NT2/D1 (cell line): ENCODE data around the gene COG8.
"Not testable (repeated sequence)": the region's sequence is repeated elsewhere in the genome, so short reads cannot be mapped to it uniquely, and the experiment has no call there.

Source experiments
- DNase-seq: peaks from one replicate; pipeline ENCODE4 v3.0.0-alpha.2; 2011; ENCODE audit warnings: low read depth, low spot score
- H3K27me3 ChIP-seq: 2 replicates; pipeline ENCODE4 v1.6.0; 2011; ENCODE audit warnings: mild to moderate bottlenecking; ENCODE audit not compliant: insufficient read length, insufficient read depth
- H3K36me3 ChIP-seq: 2 replicates; pipeline ENCODE4 v1.6.1; 2011; ENCODE audit warnings: mild to moderate bottlenecking, low read length, mixed read lengths; ENCODE audit not compliant: insufficient read depth, insufficient read length
- H3K4me1 ChIP-seq: 2 replicates; pipeline ENCODE4 v1.5.1; 2011; ENCODE audit not compliant: insufficient read depth, insufficient read length
- H3K4me3 ChIP-seq: 2 replicates; pipeline ENCODE4 v1.5.1; 2011; ENCODE audit warnings: low read depth; ENCODE audit not compliant: insufficient read length
- H3K9ac ChIP-seq: 2 replicates; pipeline ENCODE4 v1.6.0; 2011; ENCODE audit warnings: low read depth; ENCODE audit not compliant: insufficient read length
- H3K9me3 ChIP-seq: 2 replicates; pipeline ENCODE4 v1.5.1; 2011; ENCODE audit warnings: mild to moderate bottlenecking, low read length; ENCODE audit not compliant: insufficient read depth
- SUZ12 ChIP-seq: IDR thresholded peaks from 2 replicates; pipeline ENCODE4 v1.6.1; 2011; ENCODE audit not compliant: insufficient read length, insufficient read depth; ENCODE audit errors: extremely low read depth
- YY1 ChIP-seq: IDR thresholded peaks from 2 replicates; pipeline ENCODE4 v1.6.1; 2011; ENCODE audit not compliant: insufficient read length, insufficient read depth
- ZNF274 ChIP-seq: IDR thresholded peaks from 2 replicates; pipeline ENCODE4 v1.6.1; 2011; ENCODE audit warnings: mild to moderate bottlenecking, low read depth, low read length

Gene COG8

DNA sequence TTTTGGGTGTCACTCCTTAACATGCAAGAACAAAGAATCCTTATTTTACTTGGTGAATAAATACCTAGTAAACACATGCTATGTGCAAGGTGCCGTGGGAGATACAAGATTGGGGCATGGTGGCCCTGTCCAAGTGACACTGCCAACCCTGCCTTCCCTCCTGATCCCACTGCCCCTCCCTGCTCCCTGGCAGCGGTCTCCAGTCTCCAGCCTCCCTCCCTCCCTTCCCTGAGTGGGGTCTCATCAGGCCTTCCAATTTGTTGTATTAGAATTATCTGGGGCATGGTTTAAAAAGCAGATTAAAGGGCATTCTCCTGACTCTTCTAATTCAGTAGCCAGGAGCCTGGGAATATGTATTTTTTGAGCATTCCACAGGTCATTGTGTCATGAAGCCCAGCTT is 24.7 kb upstream of the COG8 start:
- Histone ChIP-seq H3K9ac (no peak overlapping the region), H3K4me1 (peaks cover 3% of the 10 kb centered on the region), H3K27me3 (no peaks in the 10 kb centered on the region), H3K4me3 (no peak overlapping the region), H3K36me3 (peaks cover 65% of the 10 kb centered on the region), H3K9me3 (no peaks in the 10 kb centered on the region)
- DNase-seq = no peak
- TF ChIP-seq YY1 = no peak
- TF ChIP-seq ZNF274 = no peak
- no peak for TF ChIP-seq SUZ12

DNA sequence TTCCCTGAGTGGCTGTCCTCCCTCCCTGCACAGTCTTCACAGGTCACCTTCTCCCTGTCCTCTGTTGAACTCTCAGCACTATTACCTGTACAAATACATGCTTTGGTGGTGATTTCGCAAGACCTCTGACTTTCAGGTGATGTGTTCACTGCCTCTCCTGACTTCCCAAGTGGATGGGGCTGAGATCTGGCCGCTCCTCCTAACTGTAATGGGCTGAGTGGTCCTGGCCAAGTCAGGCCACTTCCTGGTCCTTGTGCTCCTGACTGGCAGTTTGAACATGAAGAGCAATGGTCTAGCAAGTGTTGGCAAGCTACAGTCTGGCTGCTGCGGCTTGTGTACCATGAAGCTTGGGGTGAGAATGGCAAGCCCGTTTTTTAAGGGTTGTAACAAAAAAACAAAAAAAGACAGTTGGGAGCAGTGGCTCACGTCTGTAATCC is 23.9 kb upstream of the COG8 start:
- peaks cover 3% of the 10 kb centered on the region for H3K4me1 ChIP-seq
- no peaks in the 10 kb centered on the region for H3K9me3 ChIP-seq
- peaks cover 62% of the 10 kb centered on the region for H3K36me3 ChIP-seq
- no peak overlapping the region for H3K4me3 ChIP-seq
- DNase-seq = no peak
- H3K9ac ChIP-seq = no peak overlapping the region
- TF ChIP-seq SUZ12 (no peak), ZNF274 (no peak), YY1 (no peak)
- H3K27me3 ChIP-seq = no peaks in the 10 kb centered on the region

- not testable (repeated sequence) for H3K9me3 ChIP-seq, H3K27me3 ChIP-seq, H3K4me1 ChIP-seq, H3K4me3 ChIP-seq, DNase-seq, H3K9ac ChIP-seq
- H3K36me3 ChIP-seq = peaks cover 46% of the 10 kb centered on the region
Measured at GRCh38 chr16:69360070-69360469, 20.7 kb upstream of the COG8 start.

DNA sequence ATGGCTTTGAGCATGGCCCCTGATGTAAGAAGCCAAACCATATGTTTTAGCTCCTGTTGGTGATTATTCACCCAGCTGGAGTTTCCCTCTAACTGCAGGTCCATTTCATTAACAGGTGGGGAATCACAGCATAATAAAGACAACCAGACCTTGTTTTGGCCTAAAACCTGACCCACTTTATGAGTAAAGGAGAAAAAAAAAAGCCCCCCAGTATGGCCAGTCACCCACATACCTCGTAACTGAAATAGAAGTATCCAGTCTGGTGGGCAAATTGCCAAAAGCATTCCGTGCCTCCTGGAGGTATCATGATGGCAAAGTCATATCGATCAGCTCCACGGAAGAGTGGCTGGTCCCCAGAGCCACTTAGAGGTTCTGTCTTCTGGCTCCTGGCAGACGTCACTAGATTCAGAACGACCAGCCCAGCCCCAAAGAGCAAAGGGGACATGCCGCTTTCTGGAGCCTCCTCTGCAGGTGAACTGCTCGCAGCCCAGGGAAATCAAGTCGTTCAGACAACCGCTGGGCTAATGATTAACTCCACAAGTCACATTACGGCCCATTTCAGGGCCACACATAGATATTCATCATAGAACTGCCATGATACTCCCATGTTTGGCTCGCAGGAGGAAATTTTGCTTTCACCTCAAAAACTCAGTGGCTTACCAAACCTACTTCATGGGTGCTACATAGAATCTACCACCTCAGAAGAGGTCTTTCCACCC is 12.1 kb upstream of the COG8 start, which contains the start of gene TMED6:
TMED6 (minus strand) TSS at position 478 of the 719 bp plus-strand sequence; CDS start at position 445, 33 bp downstream.
- Histone ChIP-seq H3K9me3 (no peaks in the 10 kb centered on the region), H3K27me3 (no peaks in the 10 kb centered on the region), H3K9ac (no peak within 1 kb of the TSS), H3K4me3 (no peak within 1 kb of the TSS), H3K4me1 (no peaks in the 10 kb centered on the region), H3K36me3 (peaks cover 33% of the 10 kb centered on the region)
- DNase-seq = no peak
- no peak for TF ChIP-seq ZNF274
- no peak for TF ChIP-seq YY1
- TF ChIP-seq SUZ12 = no peak

DNA sequence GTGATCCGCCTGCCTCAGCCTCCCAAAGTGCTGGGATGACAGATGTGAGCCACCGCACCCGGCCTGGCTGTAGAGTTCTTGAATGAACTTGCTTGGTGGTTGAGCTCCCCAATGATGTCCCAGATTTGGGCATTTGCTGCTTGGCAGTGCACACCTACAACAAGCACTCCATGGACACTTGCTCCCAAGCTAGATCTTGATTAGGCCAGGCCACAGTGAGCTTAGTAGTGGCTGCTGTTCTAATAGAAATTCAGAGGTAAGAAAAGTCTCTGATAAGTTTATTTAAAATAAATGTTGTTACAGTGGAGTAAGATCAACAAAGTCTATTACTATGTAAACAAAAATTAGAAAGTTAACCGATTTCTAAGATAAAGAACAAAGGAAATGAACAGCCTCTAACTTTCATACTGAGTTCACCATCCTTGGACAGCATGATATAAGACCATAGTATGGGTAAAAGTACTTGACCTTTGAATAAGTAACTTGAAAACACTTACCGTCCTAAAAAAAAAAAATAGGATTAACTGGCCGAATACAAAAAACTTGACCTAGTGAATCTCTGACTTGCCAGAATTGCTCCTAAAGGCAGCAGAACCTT is 11.3 kb upstream of the COG8 start:
- no peak overlapping the region for H3K9ac ChIP-seq
- H3K27me3 ChIP-seq = no peaks in the 10 kb centered on the region
- H3K36me3 ChIP-seq = peaks cover 32% of the 10 kb centered on the region
- no peak for DNase-seq
- no peak overlapping the region for H3K4me3 ChIP-seq
- no peak for TF ChIP-seq YY1
- TF ChIP-seq ZNF274 = no peak
- no peak for TF ChIP-seq SUZ12
- no peaks in the 10 kb centered on the region for H3K4me1 ChIP-seq
- no peaks in the 10 kb centered on the region for H3K9me3 ChIP-seq

DNA sequence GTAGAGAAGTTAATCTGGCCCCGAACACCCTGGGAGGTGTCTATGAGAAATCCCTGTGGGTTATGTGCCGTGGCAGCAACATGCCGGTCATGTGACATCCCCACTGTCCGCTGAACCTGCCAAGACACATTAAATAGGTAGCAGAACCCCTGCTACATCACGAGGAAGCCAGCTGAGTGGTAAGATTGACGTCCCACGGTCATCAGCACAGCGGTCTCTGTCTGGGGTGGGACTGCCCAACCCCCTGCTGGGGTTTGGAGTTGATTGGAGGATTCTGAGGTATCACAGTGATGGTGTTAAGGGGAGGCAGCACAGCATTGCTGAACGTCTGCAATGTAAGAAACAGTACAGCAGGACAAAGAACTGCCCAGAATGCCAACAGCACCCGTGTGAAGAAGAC is 10.2 kb upstream of the COG8 start:
- H3K4me1 ChIP-seq = no peaks in the 10 kb centered on the region
- no peak overlapping the region for H3K4me3 ChIP-seq
- no peaks in the 10 kb centered on the region for H3K9me3 ChIP-seq
- H3K27me3 ChIP-seq = no peaks in the 10 kb centered on the region
- no peak for DNase-seq
- no peak overlapping the region for H3K9ac ChIP-seq
- peaks cover 36% of the 10 kb centered on the region for H3K36me3 ChIP-seq
- no peak for TF ChIP-seq YY1
- TF ChIP-seq ZNF274 = no peak
- TF ChIP-seq SUZ12 = no peak

DNA sequence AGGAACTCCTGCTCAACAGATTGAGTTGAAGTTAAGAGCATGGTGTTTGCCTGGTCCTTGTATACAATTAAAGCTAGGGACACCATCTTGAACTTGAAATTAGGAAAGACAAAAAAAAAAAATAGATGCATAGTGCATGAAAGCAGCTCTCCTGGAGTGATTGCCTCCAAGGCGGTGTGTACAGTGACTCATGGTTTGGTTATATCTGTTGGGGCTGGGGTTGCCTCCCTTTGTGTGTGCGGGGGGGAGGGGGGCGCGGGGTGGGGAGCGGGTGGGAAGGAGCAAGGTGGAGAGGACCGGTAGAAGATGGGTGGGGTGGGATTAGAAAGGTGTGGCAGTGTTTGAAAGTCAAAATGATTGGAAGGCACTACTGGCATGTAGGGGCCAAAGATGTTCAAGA is 8.9 kb upstream of the COG8 start:
- peaks cover 44% of the 10 kb centered on the region for H3K36me3 ChIP-seq

GRCh38 chr16:69346683-69347082 is 7.3 kb upstream of the COG8 start:
- Histone ChIP-seq H3K27me3 (no peaks in the 10 kb centered on the region), H3K9me3 (no peaks in the 10 kb centered on the region), H3K4me3 (no peak overlapping the region), H3K36me3 (peaks cover 51% of the 10 kb centered on the region), H3K4me1 (no peaks in the 10 kb centered on the region), H3K9ac (no peak overlapping the region)
- no peak for DNase-seq
- TF ChIP-seq YY1 (no peak), SUZ12 (no peak), ZNF274 (no peak)

More for the DNA sequence above, 8.9 kb upstream of the COG8 start:
- Histone ChIP-seq H3K27me3 (no peaks in the 10 kb centered on the region), H3K4me1 (no peaks in the 10 kb centered on the region), H3K9me3 (no peaks in the 10 kb centered on the region), H3K4me3 (no peak overlapping the region), H3K9ac (no peak overlapping the region)
- DNase-seq = no peak
- TF ChIP-seq YY1 = no peak
